Measurements from ENCODE around the gene ABCC3.

- TF ChIP-seq SUZ12 (IDR thresholded peaks at IDR 0.05) (no peak), BHLHE40 (IDR thresholded peaks at IDR 0.05; ENCODE audit: borderline replicate concordance) (no peak), TARDBP (IDR thresholded peaks at IDR 0.05) (no peak), FOXM1 (IDR thresholded peaks at IDR 0.05; ENCODE audit: borderline replicate concordance) (no peak), NFRKB (IDR thresholded peaks at IDR 0.05) (no peak), SP1 (IDR thresholded peaks at IDR 0.05) (no peak), ARNT (IDR thresholded peaks at IDR 0.05) (no peak), CTBP1 (IDR thresholded peaks at IDR 0.05; ENCODE audit: borderline replicate concordance) (no peak), FOXA1 (IDR thresholded peaks at IDR 0.05) (no peak), FOXK2 (IDR thresholded peaks at IDR 0.05) (no peak), ELF4 (IDR thresholded peaks at IDR 0.05) (no peak)
- TF ChIP-seq, protein P1, sequence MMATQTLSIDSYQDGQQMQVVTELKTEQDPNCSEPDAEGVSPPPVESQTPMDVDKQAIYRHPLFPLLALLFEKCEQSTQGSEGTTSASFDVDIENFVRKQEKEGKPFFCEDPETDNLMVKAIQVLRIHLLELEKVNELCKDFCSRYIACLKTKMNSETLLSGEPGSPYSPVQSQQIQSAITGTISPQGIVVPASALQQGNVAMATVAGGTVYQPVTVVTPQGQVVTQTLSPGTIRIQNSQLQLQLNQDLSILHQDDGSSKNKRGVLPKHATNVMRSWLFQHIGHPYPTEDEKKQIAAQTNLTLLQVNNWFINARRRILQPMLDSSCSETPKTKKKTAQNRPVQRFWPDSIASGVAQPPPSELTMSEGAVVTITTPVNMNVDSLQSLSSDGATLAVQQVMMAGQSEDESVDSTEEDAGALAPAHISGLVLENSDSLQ (IDR thresholded peaks at IDR 0.05) = no peak
Observed at GRCh38 chr17:50618300-50618699, 16.4 kb upstream of the ABCC3 start.

Measured in HEK293T (cell line).